Measurements from ENCODE around the gene SLCO2B1. TPM values are rescaled to one million over a fixed set of nuclear protein-coding genes. Genes with fewer than 3 reads are reported as not detected.

Gene SLCO2B1
- total RNA-seq, 6 donors from 2014 or later = 86.2 to 366 (median 193) TPM

DNA sequence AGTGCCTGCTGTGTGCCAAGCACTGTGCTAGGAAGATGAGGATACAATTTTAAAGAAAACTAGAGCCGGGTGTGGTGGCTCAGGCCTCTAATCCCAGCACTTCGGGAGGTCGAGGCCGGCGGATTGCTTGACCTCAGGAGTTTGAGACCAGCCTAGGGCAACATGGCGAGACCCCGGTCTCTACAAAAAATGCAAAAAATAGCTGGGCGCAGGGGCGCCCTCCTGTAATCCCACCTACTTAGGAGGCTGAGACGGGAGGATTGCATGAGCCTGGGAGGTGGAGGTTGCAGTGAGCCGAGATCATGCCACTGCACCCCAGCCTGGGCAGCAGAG, 98.0 kb downstream of the SLCO2B1 start:
- no peaks in the 10 kb centered on the region for H3K36me3 ChIP-seq
- no peak overlapping the region for H3K4me3 ChIP-seq
- DNase-seq (no peak), ATAC-seq (ENCODE audit: low FRiP score in 2 of 2) (no peak)
- no peak overlapping the region for H3K27ac ChIP-seq
- 34 to 41% methylated on average over 10 to 11 of the region's 11 CpGs for WGBS, 2 donors
- H3K4me1 ChIP-seq = peaks cover 0 to 7% (median 2%) of the 10 kb centered on the region in 4 donors
- no peaks in the 10 kb centered on the region for H3K27me3 ChIP-seq
- TF ChIP-seq POLR2A (IDR thresholded peaks at IDR 0.05) (no peak), POLR2AphosphoS5 (IDR thresholded peaks at IDR 0.05) (no peak), EP300 (IDR thresholded peaks at IDR 0.05) (no peak)
- TF ChIP-seq, protein P1, sequence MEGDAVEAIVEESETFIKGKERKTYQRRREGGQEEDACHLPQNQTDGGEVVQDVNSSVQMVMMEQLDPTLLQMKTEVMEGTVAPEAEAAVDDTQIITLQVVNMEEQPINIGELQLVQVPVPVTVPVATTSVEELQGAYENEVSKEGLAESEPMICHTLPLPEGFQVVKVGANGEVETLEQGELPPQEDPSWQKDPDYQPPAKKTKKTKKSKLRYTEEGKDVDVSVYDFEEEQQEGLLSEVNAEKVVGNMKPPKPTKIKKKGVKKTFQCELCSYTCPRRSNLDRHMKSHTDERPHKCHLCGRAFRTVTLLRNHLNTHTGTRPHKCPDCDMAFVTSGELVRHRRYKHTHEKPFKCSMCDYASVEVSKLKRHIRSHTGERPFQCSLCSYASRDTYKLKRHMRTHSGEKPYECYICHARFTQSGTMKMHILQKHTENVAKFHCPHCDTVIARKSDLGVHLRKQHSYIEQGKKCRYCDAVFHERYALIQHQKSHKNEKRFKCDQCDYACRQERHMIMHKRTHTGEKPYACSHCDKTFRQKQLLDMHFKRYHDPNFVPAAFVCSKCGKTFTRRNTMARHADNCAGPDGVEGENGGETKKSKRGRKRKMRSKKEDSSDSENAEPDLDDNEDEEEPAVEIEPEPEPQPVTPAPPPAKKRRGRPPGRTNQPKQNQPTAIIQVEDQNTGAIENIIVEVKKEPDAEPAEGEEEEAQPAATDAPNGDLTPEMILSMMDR (IDR thresholded peaks at IDR 0.05) = no peak
- peaks cover 0 to 6% (median 2%) of the 10 kb centered on the region in 4 donors for H3K9me3 ChIP-seq

DNA sequence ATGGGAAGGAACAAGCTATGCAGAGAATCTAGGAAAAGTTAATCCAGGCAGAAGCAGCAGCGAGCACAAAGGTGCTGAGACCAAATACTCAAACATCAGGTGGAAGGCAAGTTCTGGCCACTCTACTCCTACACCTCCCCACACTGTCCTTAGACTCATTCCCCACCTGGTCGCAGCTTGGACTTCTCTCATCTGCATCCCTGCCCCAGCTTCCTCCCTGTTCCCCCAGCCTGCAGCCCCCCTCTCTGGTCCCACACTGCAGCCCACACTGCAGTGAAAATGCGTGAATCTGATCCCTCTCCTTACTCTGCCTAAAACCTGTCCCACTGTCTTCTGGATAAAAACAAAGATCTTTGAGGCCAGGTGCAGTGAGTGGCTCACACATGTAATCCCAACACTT, 98.8 kb downstream of the SLCO2B1 start:
- ATAC-seq (ENCODE audit: low FRiP score in 2 of 2) (no peak), DNase-seq (peak in 1 of 2 donors; percentile 14)
- Histone ChIP-seq H3K27me3 (no peaks in the 10 kb centered on the region), H3K27ac (no peak overlapping the region), H3K9me3 (peaks cover 0 to 6% (median 2%) of the 10 kb centered on the region in 4 donors), H3K4me3 (no peak overlapping the region), H3K36me3 (no peaks in the 10 kb centered on the region), H3K4me1 (peaks cover 0 to 7% (median 2%) of the 10 kb centered on the region in 4 donors)
- TF ChIP-seq POLR2A (IDR thresholded peaks at IDR 0.05) (no peak), EP300 (IDR thresholded peaks at IDR 0.05) (no peak)
- TF ChIP-seq, protein P1 (IDR thresholded peaks at IDR 0.05) = no peak
- 54 to 66% methylated on average over 3 of the region's 3 CpGs for WGBS, 2 donors

DNA sequence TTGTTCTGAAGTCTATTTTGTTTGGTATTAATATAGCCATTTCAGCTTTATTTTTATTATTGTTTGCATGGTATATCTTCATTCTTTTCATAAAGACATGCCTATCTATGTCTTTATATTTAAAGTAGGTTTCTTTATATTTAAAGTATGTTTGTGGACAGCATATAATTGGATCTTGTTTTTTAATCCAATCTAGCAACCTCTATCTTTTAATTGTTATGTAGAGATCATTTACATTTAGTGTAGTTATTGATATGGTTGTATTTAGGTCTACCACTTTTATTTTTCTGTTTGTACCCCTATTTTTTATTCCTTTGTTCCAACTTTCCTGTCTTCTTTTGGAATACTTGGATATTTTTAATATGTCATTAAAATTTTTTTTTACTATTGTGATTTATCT, 103.4 kb downstream of the SLCO2B1 start:
- Histone ChIP-seq H3K36me3 (no peaks in the 10 kb centered on the region), H3K4me3 (no peak overlapping the region), H3K4me1 (no peaks in the 10 kb centered on the region), H3K9me3 (peaks cover 0 to 6% (median 2%) of the 10 kb centered on the region in 4 donors), H3K27ac (no peak overlapping the region), H3K27me3 (no peaks in the 10 kb centered on the region)
- ATAC-seq (ENCODE audit: low FRiP score in 2 of 2) (no peak), DNase-seq (no peak)
- TF ChIP-seq POLR2A (IDR thresholded peaks at IDR 0.05) = no peak
- no peak for TF ChIP-seq POLR2AphosphoS5 (IDR thresholded peaks at IDR 0.05)
- no peak for TF ChIP-seq EP300 (IDR thresholded peaks at IDR 0.05)
- TF ChIP-seq, protein P1 (IDR thresholded peaks at IDR 0.05) = no peak

Other genes starting within 250 kb of the SLCO2B1 start
- gene XRRA1, start 202.0 kb upstream of the SLCO2B1 start, total RNA-seq = 10 to 100 TPM in 5 of 6 donors, 1 to 10 TPM in 1; 9.4 to 25.1 (median 16.7) TPM
- 100 to 1,000 TPM in 2 of 6 donors, 10 to 100 TPM in 4; 15.5 to 150 (median 89.0) TPM for gene SPCS2, start 201.8 kb upstream of the SLCO2B1 start, total RNA-seq
- gene NEU3, start 162.2 kb upstream of the SLCO2B1 start, total RNA-seq = 10 to 100 TPM in 3 of 6 donors, 1 to 10 TPM in 3; 6.2 to 36.7 (median 11.5) TPM
- gene OR2AT4, start 54.2 kb upstream of the SLCO2B1 start, total RNA-seq = not detected
- under 1 TPM in 4 of 6 donors, not detected in 2; 0.22 to 0.94 (median 0.70) TPM for gene TPBGL, start 89.7 kb downstream of the SLCO2B1 start, total RNA-seq
- gene ARRB1, start 200.6 kb downstream of the SLCO2B1 start, total RNA-seq = 100 to 1,000 TPM; 119 to 235 (median 170) TPM
- 1,000 to 10,000 TPM in 4 of 6 donors, 100 to 1,000 TPM in 2; 474 to 2,141 (median 1,268) TPM for gene RPS3, start 248.4 kb downstream of the SLCO2B1 start, total RNA-seq

Measured in upper lobe of left lung (tissue), 6 donors.